ENCODE results near the gene ZC3H7A.

ZC3H7A gene

DNA sequence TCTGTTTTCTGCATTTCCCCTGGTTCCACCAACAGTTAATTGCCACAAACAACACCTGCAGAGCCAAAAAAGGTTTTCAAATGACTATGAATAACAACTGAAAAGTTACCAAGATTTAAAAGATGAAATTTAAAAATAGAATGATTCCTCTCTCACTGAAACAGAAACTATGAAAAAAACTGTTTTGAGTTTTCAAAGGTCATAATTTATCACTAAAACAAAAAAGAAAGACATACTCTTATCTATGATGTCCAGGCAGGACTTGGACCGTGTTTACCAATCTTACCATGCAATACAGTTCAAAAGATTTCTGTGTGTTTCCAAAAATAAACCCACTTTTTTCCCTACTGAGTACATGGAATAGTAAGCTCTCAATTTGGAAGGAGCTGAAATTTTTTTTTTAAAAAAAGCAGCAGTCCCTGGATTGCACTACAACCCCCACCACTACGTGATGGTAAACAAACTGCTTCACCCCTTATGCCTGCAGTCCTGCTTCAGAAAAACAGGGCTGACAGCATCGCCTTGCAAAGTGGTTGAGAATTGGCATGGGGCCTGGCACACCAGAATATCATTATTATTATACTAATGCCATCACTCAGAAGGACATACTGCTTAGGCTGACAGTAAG lies 62.9 kb downstream of the ZC3H7A start:
- no peak for DNase-seq

DNA sequence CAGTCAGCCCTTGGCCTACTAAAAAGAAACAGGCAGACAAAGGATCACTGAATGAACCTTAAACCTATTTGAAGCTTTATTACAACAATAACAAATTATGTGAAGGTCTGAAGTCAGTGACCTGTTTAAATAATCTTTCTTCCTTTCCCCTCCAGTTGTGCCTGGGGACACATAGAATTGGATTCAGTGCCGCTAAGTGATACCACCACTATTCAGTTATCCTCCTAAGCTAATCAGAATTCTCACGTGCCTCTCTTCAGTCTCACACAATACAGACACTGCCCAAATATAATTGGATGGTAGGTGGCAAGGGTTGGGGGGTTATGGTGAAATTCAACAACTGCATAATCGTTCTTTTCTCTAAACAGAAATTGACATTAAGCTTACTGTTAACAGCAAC lies 65.8 kb downstream of the ZC3H7A start:
- no peak for DNase-seq

- no peak for DNase-seq
Measured at GRCh38 chr16:11729787-11730186, 67.3 kb downstream of the ZC3H7A start.

- DNase-seq = no peak
Measured at GRCh38 chr16:11727796-11728543, 69.1 kb downstream of the ZC3H7A start.

DNA sequence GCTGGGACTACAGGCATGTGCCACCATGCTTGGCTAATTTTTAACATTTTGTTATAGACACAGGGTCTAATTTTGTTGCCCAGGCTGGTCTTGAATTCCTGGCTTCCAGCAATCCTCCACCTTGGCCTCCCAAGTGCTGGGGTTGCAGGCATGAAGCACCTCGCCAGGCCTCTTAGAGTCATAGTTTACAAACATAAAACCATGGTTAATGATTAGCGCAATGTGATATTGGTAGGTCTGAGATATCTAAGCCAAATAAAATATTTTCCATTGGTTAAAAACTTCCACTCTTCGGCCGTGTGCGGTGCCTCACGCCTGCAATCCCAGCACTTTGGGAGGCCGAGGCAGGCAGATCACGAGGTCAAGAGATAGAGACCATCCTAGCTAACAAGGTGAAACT lies 71.0 kb downstream of the ZC3H7A start:
- DNase-seq = no peak

- peak; percentile 7 for DNase-seq
Measured at GRCh38 chr16:11725457-11725856, 71.6 kb downstream of the ZC3H7A start.

- DNase-seq = no peak
Measured at GRCh38 chr16:11722468-11722808, 74.6 kb downstream of the ZC3H7A start.

DNA sequence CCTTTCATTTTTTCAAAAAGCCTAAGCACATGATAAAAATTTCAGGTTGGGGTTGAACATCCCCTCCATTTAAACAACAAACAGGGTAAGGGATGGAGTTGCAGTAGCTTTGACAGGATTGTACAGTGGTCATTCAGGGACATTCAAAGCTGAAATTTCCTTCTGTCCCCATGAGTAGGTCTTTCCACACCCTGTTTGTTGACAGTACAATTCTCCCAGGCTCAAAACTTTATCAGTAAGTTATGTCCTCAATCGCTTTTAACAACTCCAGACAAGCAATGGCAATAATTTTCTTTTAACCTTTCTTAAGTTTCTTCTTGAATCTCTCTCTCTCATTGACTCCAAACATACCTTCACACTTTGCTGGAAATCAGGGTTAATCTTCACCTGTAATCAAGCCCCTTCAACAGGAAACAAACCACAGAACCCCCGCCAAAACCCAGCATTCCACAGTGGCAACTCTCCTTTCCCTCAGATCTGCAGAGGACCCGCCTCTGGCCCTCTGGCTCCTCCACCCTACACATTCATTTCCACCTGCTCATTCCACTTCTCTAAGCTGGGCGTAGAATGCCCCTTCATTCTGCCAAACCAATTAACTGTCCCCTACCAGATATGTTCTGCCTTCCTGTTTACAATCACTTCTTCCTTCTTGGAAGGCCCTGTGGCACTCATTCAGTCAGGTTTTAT lies 75.1 kb downstream of the ZC3H7A start:
- no peak for DNase-seq

DNA sequence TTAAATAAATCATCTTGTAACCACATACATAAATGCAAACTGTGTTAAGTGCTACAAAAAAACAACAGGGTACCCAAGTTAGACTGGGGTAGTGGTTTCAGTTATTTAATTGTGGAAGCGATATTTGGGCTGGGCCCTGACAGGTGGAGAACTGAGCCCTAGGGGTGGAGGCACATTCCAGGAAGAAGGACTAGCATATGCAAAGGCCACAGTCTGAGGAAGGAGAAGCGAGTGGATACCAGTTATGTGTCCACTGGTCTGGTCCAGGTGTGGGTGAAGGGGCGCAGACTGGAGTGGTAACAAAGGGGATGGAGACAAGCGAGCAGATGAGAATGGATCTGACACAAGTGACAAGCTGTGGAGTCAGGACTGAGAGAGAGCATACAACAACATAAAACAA lies 77.3 kb downstream of the ZC3H7A start:
- DNase-seq = no peak

DNA sequence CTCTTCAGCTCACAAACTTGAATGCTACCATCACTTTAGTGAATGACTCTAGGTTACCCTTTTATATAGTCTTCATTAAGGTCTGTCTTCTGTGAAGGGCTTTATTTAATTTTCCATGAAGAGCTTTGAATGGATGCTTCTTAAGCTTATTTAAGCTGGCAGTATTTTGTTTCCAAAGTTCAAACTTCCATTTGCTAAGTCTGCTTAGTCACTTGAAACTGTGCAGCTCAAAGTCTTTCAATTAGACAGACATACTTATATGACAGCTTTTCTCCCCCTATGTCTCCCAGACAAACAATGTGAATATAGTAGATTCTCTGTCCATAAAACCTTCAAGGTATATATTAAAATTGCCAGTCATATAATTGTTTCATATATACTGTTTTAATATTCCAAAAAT lies 77.9 kb downstream of the ZC3H7A start:
- DNase-seq = no peak

DNA sequence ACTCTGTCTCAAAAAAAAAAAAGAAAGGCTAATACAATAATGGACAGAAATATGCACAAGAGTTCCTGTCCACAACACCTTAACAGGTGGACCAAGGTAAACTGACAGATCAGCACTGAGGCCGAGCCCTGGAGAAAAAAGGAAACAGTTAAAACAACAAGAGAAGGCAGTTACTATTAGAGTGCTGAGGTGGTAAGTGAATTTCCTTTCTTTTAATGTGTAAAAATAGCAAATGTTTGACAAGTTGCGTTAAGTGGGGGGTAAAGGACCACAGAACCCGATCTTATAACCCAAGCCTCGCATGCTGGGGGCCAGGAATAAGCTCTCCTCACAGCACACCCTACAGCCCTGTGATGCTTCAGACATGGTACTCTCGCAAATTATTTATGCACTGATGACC lies 79.2 kb downstream of the ZC3H7A start:
- no peak for DNase-seq

- DNase-seq = no peak
Measured at GRCh38 chr16:11716336-11716735, 80.7 kb downstream of the ZC3H7A start.

DNA sequence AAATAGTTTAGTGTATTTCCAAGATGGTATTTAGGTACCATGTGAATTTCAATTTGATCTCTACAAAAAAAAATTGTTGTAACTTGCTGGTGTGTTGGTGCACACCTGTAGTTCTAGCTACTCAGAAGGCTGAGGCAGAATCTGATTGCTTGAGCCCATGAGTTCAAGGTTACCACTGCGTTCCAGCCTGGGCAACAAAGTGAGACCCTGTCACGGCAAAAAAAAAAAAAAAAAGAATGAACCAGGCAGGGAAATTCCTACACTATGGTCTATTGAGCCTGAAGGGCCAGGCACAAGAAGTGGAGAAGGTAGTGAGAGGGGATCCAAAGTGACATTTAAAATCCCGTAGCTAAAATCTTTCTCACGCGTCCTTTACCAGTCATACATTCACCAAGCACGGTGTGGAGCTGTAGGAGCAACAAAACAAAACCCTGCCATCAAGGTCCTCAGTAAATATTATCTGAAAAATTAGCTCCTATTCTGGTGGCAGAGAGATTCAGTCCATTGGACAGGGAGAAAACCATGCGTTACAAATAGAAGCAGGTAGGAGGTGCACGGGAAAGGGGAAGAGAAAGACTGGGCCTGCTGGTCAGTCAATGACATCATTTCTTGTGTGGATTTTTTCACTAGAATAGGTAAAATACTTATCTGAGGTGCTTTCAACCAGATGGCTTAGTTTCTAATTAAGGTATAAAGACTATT lies 81.7 kb downstream of the ZC3H7A start:
- no peak for DNase-seq

DNA sequence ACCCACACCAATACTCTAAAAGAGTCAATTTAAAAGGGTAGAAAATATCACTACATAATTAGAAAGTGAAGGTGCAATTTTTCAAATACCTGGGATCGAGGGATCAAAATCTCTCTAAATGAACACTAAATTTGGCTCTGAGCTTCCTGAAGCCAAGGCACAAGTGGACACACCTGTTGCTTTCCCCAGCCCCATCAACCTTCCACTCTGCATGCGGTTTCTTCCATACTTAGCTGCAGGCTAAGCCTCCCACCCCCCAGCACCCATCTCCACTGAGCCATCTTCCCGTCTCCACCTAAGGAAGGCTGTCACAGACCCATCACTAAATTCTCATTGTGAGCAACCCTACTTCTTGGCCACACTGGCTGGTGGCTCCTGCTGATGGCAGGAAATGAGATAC lies 84.9 kb downstream of the ZC3H7A start:
- no peak for DNase-seq

DNA sequence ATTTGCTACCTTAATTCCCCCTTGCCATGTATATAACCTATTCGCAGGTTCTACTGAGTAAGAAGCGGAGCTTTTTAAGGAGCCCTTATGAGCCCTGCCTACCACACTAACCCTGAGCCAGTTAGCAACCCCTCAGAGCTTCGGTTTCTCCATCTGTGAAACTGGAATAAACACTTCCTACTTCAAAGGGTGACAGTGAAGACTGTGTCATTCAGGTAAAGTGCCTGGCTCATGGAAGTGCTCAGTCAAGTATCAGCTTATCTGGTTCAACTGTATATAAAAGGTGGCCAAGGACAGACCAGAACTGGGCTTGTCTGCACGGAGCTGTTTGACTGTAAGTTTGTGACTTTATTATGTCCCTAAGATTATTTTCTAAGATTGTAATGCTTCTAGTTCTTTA lies 85.4 kb downstream of the ZC3H7A start:
- DNase-seq = no peak

DNA sequence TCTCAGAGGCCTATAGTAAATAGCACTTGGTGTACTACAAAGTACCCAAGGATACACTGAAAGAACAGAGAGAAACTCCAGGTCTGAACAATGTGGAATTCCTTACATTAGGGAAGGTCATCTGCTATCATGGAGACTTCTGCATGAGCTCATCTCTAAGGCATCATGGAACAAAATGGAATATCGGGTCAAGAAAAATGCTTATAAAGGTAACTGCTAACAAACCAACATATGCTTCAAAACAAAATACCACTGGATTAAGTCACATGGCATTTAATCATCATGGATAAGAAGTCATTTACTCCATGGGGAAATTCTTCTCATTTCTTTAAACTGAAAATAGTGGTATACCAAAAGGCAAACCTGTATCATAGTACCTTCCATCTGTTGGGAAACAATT lies 88.6 kb downstream of the ZC3H7A start:
- no peak for DNase-seq

GRCh38 chr16:11707679-11708197 lies 89.3 kb downstream of the ZC3H7A start:
- no peak for DNase-seq

DNA sequence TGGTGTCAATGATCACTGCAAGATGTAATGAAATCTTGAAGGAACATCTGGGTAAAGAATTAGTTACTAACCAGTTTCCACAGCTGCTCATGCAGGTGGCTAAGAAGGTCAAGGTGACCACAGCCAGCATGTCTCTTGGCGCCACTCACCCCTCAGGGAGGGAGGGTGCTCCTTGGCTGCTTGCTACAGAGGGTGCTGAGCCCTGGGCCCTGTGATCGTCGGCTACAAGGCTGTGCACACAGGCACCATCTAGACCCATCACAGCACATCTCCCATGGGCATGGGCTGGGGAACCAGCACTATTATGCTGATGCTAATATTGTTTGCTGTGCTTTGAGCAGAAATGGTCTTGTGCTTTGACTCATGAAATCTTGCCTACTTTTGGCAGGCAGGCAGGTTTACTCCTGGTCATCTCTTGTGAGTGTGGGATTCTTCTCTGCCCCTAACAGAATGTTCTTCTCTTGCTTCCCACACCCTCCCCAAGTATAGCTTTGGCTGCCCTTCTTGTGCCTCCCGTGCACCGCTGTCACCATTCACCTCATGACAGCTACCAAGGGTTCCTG lies 90.8 kb downstream of the ZC3H7A start:
- DNase-seq = no peak

- no peak for DNase-seq
Measured at GRCh38 chr16:11705311-11706025, 91.6 kb downstream of the ZC3H7A start.

Data from NCI-H187 treated with DMSO at 0.1 percent for 48 hours (cell line).